A549 (cell line): Measurements from ENCODE around the gene TP53TG5.

Experiments used
- BHLHE40 ChIP-seq: IDR thresholded peaks from 2 replicates; pipeline ENCODE4 v1.6.1; 2012; ENCODE audit warnings: low read depth, low read length, inconsistent platforms
- CHD2 ChIP-seq: fragments of 150-350 bp; IDR thresholded peaks from 2 replicates; pipeline ENCODE4 v1.6.1; 2014; ENCODE audit warnings: low read length; ENCODE audit not compliant: partially characterized antibody
- FOSB ChIP-seq: fragments of 250-450 bp; sonication (Bioruptor Pico); IDR thresholded peaks from 2 replicates; pipeline ENCODE4 v1.5.0; 2020; ENCODE audit warnings: mild to moderate bottlenecking, moderate library complexity
- POLR2A ChIP-seq: IDR thresholded peaks from 2 replicates; pipeline ENCODE4 v1.6.1; 2012; ENCODE audit warnings: mild to moderate bottlenecking, low read length
- TF ChIP-seq, protein P1 (sequence below): fragments of >200 bp; sonication (Bioruptor Twin); formaldehyde crosslinking; IDR thresholded peaks from 2 replicates; pipeline ENCODE4 v1.6.1; 2016
- TF ChIP-seq, protein P2 (sequence below): fragments of >200 bp; sonication (Bioruptor Twin); formaldehyde crosslinking; IDR thresholded peaks from 3 replicates; pipeline ENCODE4 v1.5.1; 2016
- TF ChIP-seq, protein P3 (sequence below): fragments of 450-650 bp; IDR thresholded peaks from 2 replicates; pipeline ENCODE4 v1.6.1; 2014; ENCODE audit warnings: antibody characterized with exemption

DNA sequence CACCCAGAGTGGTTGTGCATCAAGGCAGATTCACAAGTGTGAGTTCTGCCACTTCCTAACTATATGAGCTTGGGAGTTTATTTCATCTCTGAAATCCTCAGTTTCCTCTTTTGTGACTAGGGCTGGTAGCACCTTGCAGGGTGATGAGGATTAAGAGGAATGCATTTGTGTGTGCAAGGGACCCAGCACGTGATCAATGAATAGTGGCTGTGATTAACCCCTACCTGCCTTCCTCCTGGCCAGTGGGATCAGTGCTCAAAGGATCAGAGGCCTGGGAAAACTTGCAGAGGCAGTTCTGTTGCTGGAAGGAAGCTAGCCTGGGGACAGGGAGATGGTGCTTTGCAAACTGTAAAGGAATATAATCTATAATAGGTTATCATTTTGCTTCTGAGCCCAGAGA is 37.2 kb downstream of the TP53TG5 start:
- TF ChIP-seq POLR2A (no peak), BHLHE40 (no peak), CHD2 (no peak), FOSB (CRISPR knock-in tag) (no peak)
- TF ChIP-seq, protein P1, sequence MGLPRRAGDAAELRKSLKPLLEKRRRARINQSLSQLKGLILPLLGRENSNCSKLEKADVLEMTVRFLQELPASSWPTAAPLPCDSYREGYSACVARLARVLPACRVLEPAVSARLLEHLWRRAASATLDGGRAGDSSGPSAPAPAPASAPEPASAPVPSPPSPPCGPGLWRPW, result no peak
- TF ChIP-seq, protein P2, sequence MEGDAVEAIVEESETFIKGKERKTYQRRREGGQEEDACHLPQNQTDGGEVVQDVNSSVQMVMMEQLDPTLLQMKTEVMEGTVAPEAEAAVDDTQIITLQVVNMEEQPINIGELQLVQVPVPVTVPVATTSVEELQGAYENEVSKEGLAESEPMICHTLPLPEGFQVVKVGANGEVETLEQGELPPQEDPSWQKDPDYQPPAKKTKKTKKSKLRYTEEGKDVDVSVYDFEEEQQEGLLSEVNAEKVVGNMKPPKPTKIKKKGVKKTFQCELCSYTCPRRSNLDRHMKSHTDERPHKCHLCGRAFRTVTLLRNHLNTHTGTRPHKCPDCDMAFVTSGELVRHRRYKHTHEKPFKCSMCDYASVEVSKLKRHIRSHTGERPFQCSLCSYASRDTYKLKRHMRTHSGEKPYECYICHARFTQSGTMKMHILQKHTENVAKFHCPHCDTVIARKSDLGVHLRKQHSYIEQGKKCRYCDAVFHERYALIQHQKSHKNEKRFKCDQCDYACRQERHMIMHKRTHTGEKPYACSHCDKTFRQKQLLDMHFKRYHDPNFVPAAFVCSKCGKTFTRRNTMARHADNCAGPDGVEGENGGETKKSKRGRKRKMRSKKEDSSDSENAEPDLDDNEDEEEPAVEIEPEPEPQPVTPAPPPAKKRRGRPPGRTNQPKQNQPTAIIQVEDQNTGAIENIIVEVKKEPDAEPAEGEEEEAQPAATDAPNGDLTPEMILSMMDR, result no peak
- TF ChIP-seq, protein P3, sequence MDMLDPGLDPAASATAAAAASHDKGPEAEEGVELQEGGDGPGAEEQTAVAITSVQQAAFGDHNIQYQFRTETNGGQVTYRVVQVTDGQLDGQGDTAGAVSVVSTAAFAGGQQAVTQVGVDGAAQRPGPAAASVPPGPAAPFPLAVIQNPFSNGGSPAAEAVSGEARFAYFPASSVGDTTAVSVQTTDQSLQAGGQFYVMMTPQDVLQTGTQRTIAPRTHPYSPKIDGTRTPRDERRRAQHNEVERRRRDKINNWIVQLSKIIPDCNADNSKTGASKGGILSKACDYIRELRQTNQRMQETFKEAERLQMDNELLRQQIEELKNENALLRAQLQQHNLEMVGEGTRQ, result no peak; the same call in 1 of the 2 replicates
